BE2C (cell line): ENCODE results near the gene TFEB.

ENCODE experiments used
- DNase-seq: peaks from one replicate; pipeline ENCODE4 v3.0.0-alpha.2; 2020
- H3K27me3 ChIP-seq: fragments of 250-450 bp; sonication (Bioruptor Pico); 2 replicates; pipeline ENCODE4 v1.5.1; 2020; ENCODE audit warnings: mild to moderate bottlenecking
- H3K36me3 ChIP-seq: fragments of 250-450 bp; sonication (Bioruptor Pico); 2 replicates; pipeline ENCODE4 v1.5.1; 2020; ENCODE audit warnings: mild to moderate bottlenecking
- H3K4me1 ChIP-seq: fragments of 250-450 bp; sonication (Bioruptor Pico); 2 replicates; pipeline ENCODE4 v1.5.1; 2020
- H3K4me3 ChIP-seq: 2 replicates; pipeline ENCODE4 v1.5.1; 2011; ENCODE audit warnings: low read depth, low read length
- H3K9me3 ChIP-seq: fragments of 250-450 bp; sonication (Bioruptor Pico); 2 replicates; pipeline ENCODE4 v1.5.1; 2020
- CTCF ChIP-seq: IDR thresholded peaks from 2 replicates; pipeline ENCODE4 v1.5.1; 2012; ENCODE audit warnings: mild to moderate bottlenecking, low read depth, low read length

TFEB gene

GRCh38 chr6:41694815-41695526, 40.4 kb downstream of the TFEB start:
- H3K27me3 ChIP-seq = no peaks in the 10 kb centered on the region
- DNase-seq = no peak
- H3K9me3 ChIP-seq = no peaks in the 10 kb centered on the region
- no peaks in the 10 kb centered on the region; the same call in 1 of the 2 replicates for H3K36me3 ChIP-seq
- no peaks in the 10 kb centered on the region for H3K4me1 ChIP-seq
- no peak overlapping the region for H3K4me3 ChIP-seq
- TF ChIP-seq CTCF = no peak

- no peaks in the 10 kb centered on the region for H3K27me3 ChIP-seq
- H3K9me3 ChIP-seq = no peaks in the 10 kb centered on the region
- H3K4me3 ChIP-seq = no peak overlapping the region
- TF ChIP-seq CTCF = no peak
- H3K36me3 ChIP-seq = no peaks in the 10 kb centered on the region; the same call in 1 of the 2 replicates
- no peak for DNase-seq
- no peaks in the 10 kb centered on the region for H3K4me1 ChIP-seq
Observed at GRCh38 chr6:41693281-41694240, 41.8 kb downstream of the TFEB start.

GRCh38 chr6:41692730-41693129, 42.7 kb downstream of the TFEB start:
- TF ChIP-seq CTCF = no peak

GRCh38 chr6:41692080-41692675, 43.2 kb downstream of the TFEB start:
- Histone ChIP-seq H3K4me3 (no peak overlapping the region), H3K36me3 (no peaks in the 10 kb centered on the region; the same call in 1 of the 2 replicates), H3K4me1 (no peaks in the 10 kb centered on the region), H3K27me3 (no peaks in the 10 kb centered on the region), H3K9me3 (no peaks in the 10 kb centered on the region)
- no peak for TF ChIP-seq CTCF
- no peak for DNase-seq

More at GRCh38 chr6:41692730-41693129, 42.7 kb downstream of the TFEB start:
- no peak overlapping the region for H3K4me3 ChIP-seq
- no peaks in the 10 kb centered on the region for H3K9me3 ChIP-seq
- no peaks in the 10 kb centered on the region for H3K27me3 ChIP-seq
- H3K4me1 ChIP-seq = no peaks in the 10 kb centered on the region
- DNase-seq = no peak
- no peaks in the 10 kb centered on the region; the same call in 1 of the 2 replicates for H3K36me3 ChIP-seq

- Histone ChIP-seq H3K9me3 (no peaks in the 10 kb centered on the region), H3K36me3 (no peaks in the 10 kb centered on the region; the same call in 1 of the 2 replicates), H3K4me3 (no peak overlapping the region), H3K27me3 (no peaks in the 10 kb centered on the region), H3K4me1 (no peaks in the 10 kb centered on the region)
- TF ChIP-seq CTCF = no peak
- no peak for DNase-seq
Observed at GRCh38 chr6:41691426-41692079, 43.9 kb downstream of the TFEB start.
